ENCODE data around the gene TIAM1. TPM values are rescaled to one million over a fixed set of nuclear protein-coding genes. Genes with fewer than 3 reads are reported as not detected.
"Not testable (repeated sequence)": the region's sequence is repeated elsewhere in the genome, so short reads cannot be mapped to it uniquely, and the experiment has no call there.

Gene TIAM1
- total RNA-seq, 2 donors from 2014 or later: 4.5 to 15.2 TPM

DNA sequence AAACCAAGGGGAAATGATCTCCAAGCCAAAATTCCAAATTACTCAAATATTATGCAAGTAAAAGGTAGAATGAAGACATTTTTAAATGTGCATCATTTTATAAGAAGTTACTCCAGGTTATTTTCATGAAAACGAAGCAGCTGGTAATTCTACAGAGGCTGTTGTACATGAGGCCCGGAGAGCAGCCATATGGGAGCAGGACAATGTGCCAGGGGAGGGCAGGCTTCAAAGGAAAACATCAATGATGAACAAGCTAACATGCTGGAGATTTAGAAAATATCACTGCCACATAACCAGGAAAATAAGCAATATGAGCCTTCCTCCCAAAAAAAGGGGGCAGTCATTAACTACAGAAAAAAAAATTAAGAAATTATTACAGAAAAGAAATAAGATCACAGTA, 109.1 kb downstream of the TIAM1 start:
- TF ChIP-seq, protein P1, sequence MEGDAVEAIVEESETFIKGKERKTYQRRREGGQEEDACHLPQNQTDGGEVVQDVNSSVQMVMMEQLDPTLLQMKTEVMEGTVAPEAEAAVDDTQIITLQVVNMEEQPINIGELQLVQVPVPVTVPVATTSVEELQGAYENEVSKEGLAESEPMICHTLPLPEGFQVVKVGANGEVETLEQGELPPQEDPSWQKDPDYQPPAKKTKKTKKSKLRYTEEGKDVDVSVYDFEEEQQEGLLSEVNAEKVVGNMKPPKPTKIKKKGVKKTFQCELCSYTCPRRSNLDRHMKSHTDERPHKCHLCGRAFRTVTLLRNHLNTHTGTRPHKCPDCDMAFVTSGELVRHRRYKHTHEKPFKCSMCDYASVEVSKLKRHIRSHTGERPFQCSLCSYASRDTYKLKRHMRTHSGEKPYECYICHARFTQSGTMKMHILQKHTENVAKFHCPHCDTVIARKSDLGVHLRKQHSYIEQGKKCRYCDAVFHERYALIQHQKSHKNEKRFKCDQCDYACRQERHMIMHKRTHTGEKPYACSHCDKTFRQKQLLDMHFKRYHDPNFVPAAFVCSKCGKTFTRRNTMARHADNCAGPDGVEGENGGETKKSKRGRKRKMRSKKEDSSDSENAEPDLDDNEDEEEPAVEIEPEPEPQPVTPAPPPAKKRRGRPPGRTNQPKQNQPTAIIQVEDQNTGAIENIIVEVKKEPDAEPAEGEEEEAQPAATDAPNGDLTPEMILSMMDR (IDR thresholded peaks at IDR 0.05): no peak
- Histone ChIP-seq H3K27me3 (replicated peaks; ENCODE audit: insufficient read depth) (no peaks in the 10 kb centered on the region), H3K27ac (no peak overlapping the region), H3K36me3 (no peaks in the 10 kb centered on the region), H3K9me3 (no peaks in the 10 kb centered on the region), H3K4me1 (ENCODE audit: control insufficient read depth in 1 of 2, low read depth in 2 of 2) (no peaks in the 10 kb centered on the region), H3K4me3 (no peak overlapping the region)
- DNase-seq (ENCODE audit: low spot score): no peak
- no peak for ATAC-seq (ENCODE audit: insufficient number of reproducible peaks, low FRiP score, low read depth)

GRCh38 chr21:31233711-31234110, 110.3 kb downstream of the TIAM1 start:
- DNase-seq (ENCODE audit: low spot score): no peak
- TF ChIP-seq, protein P1 (IDR thresholded peaks at IDR 0.05): no peak

GRCh38 chr21:31232344-31232743, 111.7 kb downstream of the TIAM1 start:
- Histone ChIP-seq H3K4me1 (ENCODE audit: control insufficient read depth in 1 of 2, low read depth in 2 of 2) (no peaks in the 10 kb centered on the region), H3K36me3 (no peaks in the 10 kb centered on the region), H3K9me3 (no peaks in the 10 kb centered on the region), H3K4me3 (no peak overlapping the region), H3K27ac (no peak overlapping the region), H3K27me3 (replicated peaks; ENCODE audit: insufficient read depth) (no peaks in the 10 kb centered on the region)
- ATAC-seq (ENCODE audit: insufficient number of reproducible peaks, low FRiP score, low read depth): no peak
- DNase-seq (ENCODE audit: low spot score): no peak
- TF ChIP-seq, protein P1 (IDR thresholded peaks at IDR 0.05): no peak

More at GRCh38 chr21:31233711-31234110, 110.3 kb downstream of the TIAM1 start:
- Histone ChIP-seq H3K9me3 (no peaks in the 10 kb centered on the region), H3K4me3 (no peak overlapping the region), H3K36me3 (no peaks in the 10 kb centered on the region), H3K4me1 (ENCODE audit: control insufficient read depth in 1 of 2, low read depth in 2 of 2) (no peaks in the 10 kb centered on the region), H3K27ac (no peak overlapping the region), H3K27me3 (replicated peaks; ENCODE audit: insufficient read depth) (no peaks in the 10 kb centered on the region)
- no peak for ATAC-seq (ENCODE audit: insufficient number of reproducible peaks, low FRiP score, low read depth)

DNA sequence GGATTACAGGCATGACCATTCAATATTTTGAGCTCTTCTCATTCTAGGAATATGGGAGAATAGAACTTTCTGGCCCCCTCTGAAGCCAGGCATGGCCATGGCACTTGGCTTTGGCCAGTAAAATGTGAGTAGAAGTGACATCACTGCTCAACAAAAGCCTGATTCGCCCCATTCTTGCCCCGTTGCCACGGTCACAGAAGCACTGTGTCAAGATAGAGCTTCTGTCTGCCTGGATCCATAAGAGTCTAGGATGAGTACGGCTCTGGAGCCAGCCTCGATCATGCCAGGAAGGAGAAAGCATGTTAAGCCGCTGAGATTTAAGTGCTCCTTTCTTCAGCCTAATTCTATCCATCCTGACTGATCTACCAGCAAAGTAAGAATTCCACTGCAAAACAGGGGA, 113.1 kb downstream of the TIAM1 start:
- Histone ChIP-seq H3K4me1 (ENCODE audit: control insufficient read depth in 1 of 2, low read depth in 2 of 2) (no peaks in the 10 kb centered on the region), H3K4me3 (no peak overlapping the region), H3K9me3 (no peaks in the 10 kb centered on the region), H3K27me3 (replicated peaks; ENCODE audit: insufficient read depth) (no peaks in the 10 kb centered on the region), H3K27ac (no peak overlapping the region), H3K36me3 (no peaks in the 10 kb centered on the region)
- DNase-seq (ENCODE audit: low spot score) (no peak), ATAC-seq (ENCODE audit: insufficient number of reproducible peaks, low FRiP score, low read depth) (no peak)
- TF ChIP-seq, protein P1 (IDR thresholded peaks at IDR 0.05): no peak

DNA sequence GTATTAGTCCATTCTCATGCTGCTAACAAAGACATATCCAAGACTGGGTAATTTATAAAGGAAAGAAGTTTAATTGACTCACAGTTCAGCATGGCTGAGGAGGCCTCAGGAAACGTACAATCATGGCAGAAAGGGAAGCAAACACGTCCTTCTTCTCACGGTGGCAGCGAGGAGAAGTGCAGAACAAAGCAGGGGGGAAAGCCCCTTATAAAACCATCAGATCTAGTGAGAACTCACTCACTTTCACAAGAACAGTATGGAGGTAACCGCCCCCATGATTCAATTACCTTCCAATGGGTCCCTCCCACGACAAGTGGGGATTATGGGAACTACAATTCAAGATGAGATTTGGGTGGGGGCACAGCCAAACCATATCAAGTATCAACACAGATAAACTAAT, 115.3 kb downstream of the TIAM1 start:
- not testable (repeated sequence) for H3K4me3 ChIP-seq; H3K27me3 ChIP-seq (replicated peaks; ENCODE audit: insufficient read depth); ATAC-seq (ENCODE audit: insufficient number of reproducible peaks, low FRiP score, low read depth); H3K9me3 ChIP-seq; H3K27ac ChIP-seq; H3K4me1 ChIP-seq (ENCODE audit: control insufficient read depth in 1 of 2, low read depth in 2 of 2); H3K36me3 ChIP-seq; DNase-seq (ENCODE audit: low spot score)

DNA sequence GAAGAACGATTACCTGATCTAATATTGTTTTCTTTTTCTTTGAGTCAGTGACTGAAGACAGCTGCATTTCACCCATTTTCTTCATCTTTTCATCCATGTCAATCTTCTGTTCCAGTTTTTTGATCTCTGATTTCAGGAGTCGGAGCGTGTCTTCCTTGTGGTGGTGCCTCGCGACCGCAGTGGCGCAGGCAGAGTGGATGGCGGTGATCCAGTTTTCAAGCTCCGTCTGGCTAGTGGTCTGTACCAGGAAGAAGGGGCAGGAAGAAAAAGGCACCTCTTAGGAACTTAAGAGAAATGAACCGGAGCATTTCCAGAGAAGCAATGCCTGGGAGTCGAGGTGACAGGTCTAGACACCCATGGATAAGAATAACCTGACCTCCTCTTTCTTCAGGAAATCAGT, 118.3 kb downstream of the TIAM1 start:
- no peak overlapping the region for H3K4me3 ChIP-seq
- DNase-seq (ENCODE audit: low spot score): no peak
- TF ChIP-seq, protein P1 (IDR thresholded peaks at IDR 0.05): no peak
- no peaks in the 10 kb centered on the region for H3K27me3 ChIP-seq (replicated peaks; ENCODE audit: insufficient read depth)
- no peaks in the 10 kb centered on the region for H3K36me3 ChIP-seq
- H3K4me1 ChIP-seq (ENCODE audit: control insufficient read depth in 1 of 2, low read depth in 2 of 2): no peaks in the 10 kb centered on the region
- ATAC-seq (ENCODE audit: insufficient number of reproducible peaks, low FRiP score, low read depth): no peak
- no peaks in the 10 kb centered on the region for H3K9me3 ChIP-seq
- H3K27ac ChIP-seq: no peak overlapping the region

Measured in thoracic aorta (tissue), 2 donors.